Ammon's horn (tissue), 1 donor: ENCODE data around the gene ASNSD1.

Experiments
- DNase-seq: peaks from one replicate; pipeline ENCODE4 v3.0.0-alpha.2; 2016; ENCODE audit warnings: low spot score

ASNSD1 gene

GRCh38 chr2:189661148-189661956 is at the start of gene ASNSD1:
Gene ASNSD1 (plus strand): TSS chr2:189661459. CDS start chr2:189666133, 4,674 bp downstream.
- DNase-seq: peak; percentile 98

- peak; percentile 7 for DNase-seq
These were observed 48.1 kb upstream of the ASNSD1 start for GRCh38 chr2:189613077-189613636.

- DNase-seq: no peak
These were observed 47.4 kb upstream of the ASNSD1 start for GRCh38 chr2:189613650-189614420.

GRCh38 chr2:189614585-189614984 is 46.7 kb upstream of the ASNSD1 start:
- DNase-seq: no peak

- no peak for DNase-seq
These were observed 43.1 kb upstream of the ASNSD1 start for GRCh38 chr2:189618197-189618596.

- no peak for DNase-seq
These were observed 39.5 kb upstream of the ASNSD1 start for GRCh38 chr2:189621781-189622180.

- DNase-seq: no peak
These were observed 38.2 kb upstream of the ASNSD1 start for GRCh38 chr2:189623049-189623448.

- no peak for DNase-seq
These were observed 36.5 kb upstream of the ASNSD1 start for GRCh38 chr2:189624648-189625355.

GRCh38 chr2:189625636-189626035 is 35.6 kb upstream of the ASNSD1 start:
- no peak for DNase-seq

- no peak for DNase-seq
These were observed 33.5 kb upstream of the ASNSD1 start for GRCh38 chr2:189627789-189628188.

GRCh38 chr2:189628817-189629530 is 32.3 kb upstream of the ASNSD1 start:
- DNase-seq: no peak

GRCh38 chr2:189629531-189630453 is 31.5 kb upstream of the ASNSD1 start:
- no peak for DNase-seq

GRCh38 chr2:189631849-189632248 is 29.4 kb upstream of the ASNSD1 start:
- no peak for DNase-seq

- no peak for DNase-seq
These were observed 27.9 kb upstream of the ASNSD1 start for GRCh38 chr2:189633392-189633811.

- DNase-seq: no peak
These were observed 25.9 kb upstream of the ASNSD1 start for GRCh38 chr2:189635353-189635752.

GRCh38 chr2:189638301-189639006 is 22.8 kb upstream of the ASNSD1 start:
- no peak for DNase-seq

- DNase-seq: no peak
These were observed 22.2 kb upstream of the ASNSD1 start for GRCh38 chr2:189639007-189639609.

GRCh38 chr2:189641002-189641401 is 20.3 kb upstream of the ASNSD1 start:
- no peak for DNase-seq

GRCh38 chr2:189641590-189641989 is 19.7 kb upstream of the ASNSD1 start:
- DNase-seq: no peak
